OCI-LY3 (cell line): Measurements from ENCODE around the gene L3HYPDH.

ENCODE experiments used
- CTCF ChIP-seq: fragments of 200-600, 300-600 bp; sonication (generic); IDR thresholded peaks from 2 replicates; pipeline ENCODE4 v1.5.1; 2014; ENCODE audit warnings: antibody characterized with exemption, low read length, low read depth
- EZH2phosphoT487 ChIP-seq: fragments of 200-600 bp; shearing (Covaris generic); IDR thresholded peaks from 2 replicates; pipeline ENCODE4 v1.6.1; 2018; ENCODE audit warnings: antibody characterized with exemption, mixed run types, low read depth

GRCh38 chr14:59481407-59481806 is 2.8 kb downstream of the L3HYPDH start:
- no peak for TF ChIP-seq CTCF
- TF ChIP-seq EZH2phosphoT487: no peak
